NOMO-1 treated with DMSO at 0.1 percent for 48 hours (cell line): Measurements from ENCODE around the gene GSC2.

Experiments used
- DNase-seq: peaks from one replicate; lab custom pipeline; 2025; ENCODE audit not compliant: unreplicated experiment; lab: John Stamatoyannopoulos, UW

Gene GSC2, protein sequence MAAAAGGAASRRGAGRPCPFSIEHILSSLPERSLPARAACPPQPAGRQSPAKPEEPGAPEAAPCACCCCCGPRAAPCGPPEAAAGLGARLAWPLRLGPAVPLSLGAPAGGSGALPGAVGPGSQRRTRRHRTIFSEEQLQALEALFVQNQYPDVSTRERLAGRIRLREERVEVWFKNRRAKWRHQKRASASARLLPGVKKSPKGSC

GRCh38 chr22:19149991-19150390 is at the start of gene GSC2:
Gene GSC2 (minus strand): TSS chr22:19150292. CDS start chr22:19150283, 9 bp downstream.
- DNase-seq: no peak

DNA sequence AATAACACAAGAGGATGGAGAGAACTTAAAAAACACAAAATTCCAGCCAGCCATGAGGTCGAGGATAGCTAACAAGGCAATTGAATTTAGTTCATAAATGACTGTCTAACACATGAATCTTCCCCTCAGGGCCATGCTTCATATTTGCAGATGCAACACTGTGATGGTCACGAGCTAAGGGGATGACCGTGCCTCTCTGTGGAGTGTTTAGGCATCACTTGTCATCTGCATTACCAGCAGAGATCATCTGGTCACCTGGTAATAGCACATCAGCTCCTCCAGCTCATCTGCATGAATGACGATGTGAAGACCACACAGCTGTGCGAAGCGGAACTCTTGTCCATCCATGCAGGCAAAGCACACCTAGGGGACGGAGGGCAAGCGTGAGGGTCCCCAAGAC is 49.4 kb upstream of the GSC2 start:
- no peak for DNase-seq

DNA sequence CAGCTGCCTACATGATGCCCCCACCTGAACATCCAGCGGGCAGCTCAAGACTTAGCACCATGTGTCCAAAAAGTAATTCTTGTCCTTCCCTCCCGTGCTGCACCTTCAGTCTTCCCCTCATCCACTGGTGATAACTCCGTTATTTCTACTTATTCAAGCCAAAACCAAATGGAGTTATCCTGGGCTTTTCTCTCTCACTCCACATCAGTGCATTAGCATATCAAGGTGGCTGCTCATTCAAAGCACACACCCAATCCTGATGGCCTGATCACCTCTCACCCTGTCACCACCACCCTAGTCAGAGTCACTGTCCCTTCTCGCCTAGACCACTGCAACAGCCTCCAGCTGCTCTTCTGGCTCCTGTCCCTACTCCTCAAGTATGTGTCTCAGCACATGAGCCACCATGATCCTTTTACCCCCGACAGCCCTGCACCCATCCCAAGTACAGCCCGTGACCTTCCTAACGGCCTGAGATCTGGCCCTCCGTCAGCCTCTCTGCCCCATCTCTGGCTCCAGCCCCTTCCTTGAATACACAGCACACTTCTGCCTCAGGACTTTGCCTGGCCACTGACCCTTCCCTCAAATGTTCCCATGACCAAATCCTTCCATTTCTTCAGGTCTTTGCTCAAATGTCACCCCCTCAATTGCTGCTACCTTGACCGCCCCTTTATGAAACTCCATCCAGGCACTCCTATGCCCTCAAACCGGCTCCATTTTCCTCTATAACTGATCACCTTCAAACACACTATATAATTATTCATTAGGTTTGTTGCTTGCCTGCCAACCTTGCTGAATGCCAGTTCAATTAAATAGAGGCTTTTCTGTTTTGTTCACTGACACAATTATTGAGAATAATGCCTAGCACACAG is 48.1 kb upstream of the GSC2 start:
- no peak for DNase-seq

GRCh38 chr22:19196841-19197612 is 46.9 kb upstream of the GSC2 start:
- no peak for DNase-seq

GRCh38 chr22:19195796-19196731 is 46.0 kb upstream of the GSC2 start:
- DNase-seq: no peak

DNA sequence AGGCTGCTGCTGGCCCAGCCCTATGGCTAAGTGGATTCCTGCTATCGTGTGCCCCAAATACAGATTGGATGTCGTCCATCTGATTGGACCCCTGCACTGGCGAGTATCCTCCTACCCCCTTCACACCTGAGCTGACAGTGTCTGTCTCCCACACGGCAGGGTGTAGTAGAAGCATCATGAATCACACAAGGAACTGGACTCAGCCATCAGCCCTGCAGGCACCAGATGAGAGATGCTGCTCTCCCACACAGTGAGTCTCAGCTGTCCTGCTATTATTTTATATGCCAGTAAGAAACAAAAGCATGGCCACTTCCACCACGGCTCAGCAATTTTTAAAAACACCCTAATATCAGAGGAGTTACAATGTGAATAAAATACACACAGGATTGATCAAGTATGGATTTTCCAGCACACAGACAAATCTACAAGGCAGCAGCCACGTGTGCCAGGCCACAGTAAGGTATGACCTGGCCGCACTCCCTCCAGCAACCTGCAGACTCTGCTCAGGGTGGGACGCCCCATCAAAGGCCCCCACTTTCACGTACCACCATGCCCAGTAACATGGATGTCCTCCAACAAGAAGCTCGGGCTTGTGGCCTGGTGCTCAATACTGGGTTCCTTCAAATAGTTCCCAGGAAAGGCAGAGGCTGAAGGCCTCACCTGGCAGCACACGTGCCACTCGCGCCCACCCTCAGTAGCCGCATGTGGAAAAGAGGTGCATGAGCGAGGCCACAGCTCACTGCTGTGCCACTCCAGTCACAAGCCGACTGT is 44.9 kb upstream of the GSC2 start:
- DNase-seq: no peak

DNA sequence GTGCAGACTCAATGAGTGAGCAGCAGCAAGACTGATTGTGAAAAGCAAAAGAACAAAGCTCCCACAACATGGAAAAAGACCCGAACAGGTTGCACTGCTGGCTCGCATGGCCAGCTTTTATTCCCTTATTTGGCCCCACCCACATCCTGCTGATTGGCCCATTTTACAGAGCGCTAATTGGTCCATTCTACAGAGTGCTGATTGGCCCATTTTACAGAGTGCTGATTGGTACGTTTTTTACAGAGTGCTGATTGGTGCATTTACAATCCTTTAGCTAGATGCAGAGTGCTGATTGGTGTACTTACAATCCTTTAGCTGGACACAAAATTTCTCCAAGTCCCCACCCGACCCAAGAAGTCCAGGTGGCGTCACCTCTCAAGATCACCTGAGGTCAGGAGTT is 43.8 kb upstream of the GSC2 start:
- DNase-seq: no peak

DNA sequence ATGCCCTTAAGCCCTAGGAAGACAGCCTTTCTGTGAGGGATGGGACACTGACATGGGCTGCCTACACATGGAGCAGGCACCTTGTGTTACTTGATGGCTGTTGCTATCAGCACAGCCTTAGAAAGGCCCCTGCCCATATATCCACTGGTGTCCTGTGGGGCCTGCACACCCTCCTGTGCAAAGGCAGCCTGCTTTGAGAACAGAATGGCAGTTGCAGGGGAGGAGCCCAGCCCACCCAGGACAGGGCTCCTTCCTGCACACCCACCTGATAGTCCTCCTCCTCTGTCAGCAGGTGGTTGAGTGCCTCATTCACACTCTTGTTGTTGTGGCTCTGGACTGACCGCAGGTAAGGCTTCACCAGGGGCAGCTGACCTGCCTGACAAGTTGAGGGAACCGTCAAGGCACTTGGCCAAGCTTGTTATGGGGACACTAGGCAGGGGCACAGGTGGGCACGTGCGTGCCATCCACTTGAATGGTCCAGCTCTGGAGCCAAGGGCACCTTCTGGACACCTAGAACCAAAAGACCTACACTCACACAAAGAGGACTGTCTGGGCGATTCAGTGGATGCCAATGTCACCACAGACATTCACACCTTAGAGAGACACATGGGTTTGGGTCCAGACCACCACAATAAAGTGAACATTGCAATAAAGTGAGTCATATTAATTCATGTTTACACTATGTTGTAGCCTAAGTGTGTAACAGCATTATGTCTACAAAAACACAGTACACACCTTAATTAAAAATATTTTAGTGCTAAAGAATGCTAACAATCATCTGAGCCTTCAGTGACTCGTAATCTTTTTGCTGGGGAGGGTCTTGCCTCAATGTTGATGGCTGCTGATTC is 37.8 kb upstream of the GSC2 start:
- DNase-seq: no peak

DNA sequence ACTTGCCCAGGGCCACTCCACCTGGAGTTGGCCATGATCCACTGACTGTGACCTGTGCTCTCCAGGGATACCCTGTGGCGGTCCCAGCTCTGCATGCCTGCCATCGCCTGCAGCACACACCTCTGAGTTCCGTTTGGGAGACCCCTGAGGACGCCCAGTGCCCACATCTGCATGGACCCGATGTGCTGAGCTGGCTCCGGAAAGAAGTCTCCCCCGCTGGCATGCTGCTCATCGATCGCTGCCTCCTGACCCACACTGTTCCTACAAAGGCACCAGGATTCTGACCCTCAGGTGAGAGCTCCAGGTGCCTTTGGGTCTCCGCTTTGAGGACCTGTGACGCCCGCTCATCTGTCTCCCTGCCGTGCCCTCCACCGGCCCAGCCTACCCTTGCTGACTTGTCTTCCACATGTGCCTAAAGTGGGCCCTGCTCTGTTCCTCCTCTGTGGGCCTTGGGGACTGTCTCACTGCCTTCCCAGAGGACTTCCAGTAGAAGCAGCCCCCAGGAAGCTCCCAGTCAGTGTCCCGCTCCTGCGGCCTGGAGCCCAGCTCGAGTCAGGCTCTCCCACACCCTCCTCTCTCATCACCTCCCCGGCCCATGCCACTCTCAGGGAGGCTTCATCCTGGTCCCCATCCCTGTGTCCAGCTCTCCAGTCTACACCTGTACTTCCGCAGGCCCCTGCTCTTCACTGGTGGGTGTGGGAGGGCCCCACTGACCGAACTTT is 34.3 kb upstream of the GSC2 start:
- no peak for DNase-seq

DNA sequence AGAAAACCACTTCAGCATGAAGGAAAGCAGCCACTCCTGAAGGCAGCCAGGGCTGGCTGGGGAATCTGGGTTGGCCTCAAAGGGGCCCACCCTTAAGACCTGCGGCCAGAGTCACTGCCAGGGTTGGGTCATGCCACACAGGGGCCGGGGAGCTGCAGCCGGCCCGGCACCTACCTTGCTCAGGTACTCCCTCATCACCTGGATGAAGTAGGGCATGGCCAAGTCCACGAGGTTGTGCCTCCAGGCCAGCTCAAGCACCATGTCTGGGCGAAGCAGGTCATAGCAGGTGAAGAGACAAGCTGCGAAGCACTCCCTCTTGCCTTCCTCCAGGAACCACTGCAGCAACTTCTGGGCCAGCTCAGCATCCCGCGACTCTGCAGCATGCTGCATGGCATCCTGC is 33.1 kb upstream of the GSC2 start:
- no peak for DNase-seq

- DNase-seq: no peak
Measured at GRCh38 chr22:19182472-19183157, 32.5 kb upstream of the GSC2 start.

- DNase-seq: no peak
Measured at GRCh38 chr22:19181786-19182471, 31.8 kb upstream of the GSC2 start.

- no peak for DNase-seq
Measured at GRCh38 chr22:19180740-19181410, 30.8 kb upstream of the GSC2 start.

- DNase-seq: no peak
Measured at GRCh38 chr22:19180234-19180633, 30.1 kb upstream of the GSC2 start.

- DNase-seq: peak; percentile 60
Measured at GRCh38 chr22:19179497-19180048, 29.5 kb upstream of the GSC2 start.
